ENCODE results near the gene LDLRAD4.

DNA sequence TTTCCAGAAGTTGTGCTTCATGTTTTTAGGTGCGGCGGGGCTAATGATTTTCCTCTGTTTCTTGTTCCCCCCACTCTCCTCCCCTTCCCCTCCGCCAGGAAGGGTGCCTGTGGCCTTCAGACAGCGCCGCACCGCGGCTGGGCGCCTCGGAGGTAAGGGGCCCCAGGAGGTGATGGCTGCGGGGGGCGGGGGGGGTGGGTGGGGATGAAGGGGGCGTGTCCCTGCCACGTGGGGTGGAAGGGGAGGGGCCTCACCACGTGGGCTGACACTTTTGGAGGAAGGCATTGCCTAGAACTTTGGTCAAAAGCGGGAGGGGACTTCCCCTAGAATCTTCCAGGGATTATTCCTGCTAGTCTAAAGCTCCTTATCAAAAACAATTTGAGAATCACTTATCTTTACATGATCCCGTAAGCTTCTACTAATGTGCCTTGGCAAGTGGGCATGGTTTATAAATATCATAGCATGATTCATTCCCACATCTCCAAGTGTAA is 424.7 kb downstream of the LDLRAD4 start:
- TF ChIP-seq CTCF (conservative IDR thresholded peaks at IDR 0.05) (no peak), ZFX (IDR thresholded peaks at IDR 0.05) (no peak)
